ENCODE data around the gene SPNS2. TPM values are rescaled to one million over a fixed set of nuclear protein-coding genes. Genes with fewer than 3 reads are reported as not detected.

The SPNS2 gene
- total RNA-seq, 1 experiment from 2014 or later, result 0.33 TPM

DNA sequence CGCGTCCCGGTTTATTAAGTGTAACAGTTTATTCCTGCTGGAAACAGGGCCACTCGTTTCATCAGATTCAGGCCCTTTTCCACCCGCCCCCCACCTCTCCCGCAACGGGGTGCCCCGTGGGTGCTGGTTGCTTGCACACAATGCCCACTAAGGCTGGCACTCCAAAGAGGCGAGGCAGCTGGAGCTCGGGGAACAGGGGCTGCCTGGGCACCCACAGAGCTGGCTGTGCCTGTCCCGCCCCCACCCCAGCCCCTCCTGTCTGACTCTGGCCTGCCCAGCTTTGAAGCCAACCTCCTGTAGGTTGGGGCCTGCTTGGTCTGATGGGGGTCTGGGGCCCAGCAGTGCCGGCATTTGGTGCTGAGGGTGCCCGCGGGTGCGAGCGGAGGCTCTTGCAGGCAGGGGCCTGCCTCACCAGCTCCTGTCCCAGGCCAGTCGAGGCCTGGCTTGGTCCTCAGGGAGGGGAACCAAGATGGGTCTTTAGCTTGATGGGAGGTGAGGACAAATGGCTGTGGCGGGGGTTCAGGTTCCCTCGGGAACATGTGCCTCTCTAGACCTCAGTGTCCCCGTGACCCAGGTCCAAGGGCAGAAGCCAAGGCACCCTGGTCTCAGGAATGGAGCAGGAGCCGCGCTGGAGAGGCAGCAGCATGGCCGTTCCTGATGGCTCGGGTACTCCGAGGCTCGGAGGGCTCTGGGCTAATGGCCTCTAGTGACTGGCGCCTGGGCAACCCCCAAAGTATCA, 36.4 kb downstream of the SPNS2 start:
- Mint-ChIP-seq H3K4me3 (no peak overlapping the region; a peak in 1 of 5 replicates), H3K27me3 (ENCODE audit: low read depth) (peaks cover 50% of the 10 kb centered on the region), H3K27ac (no peak overlapping the region), H3K4me1 (peaks cover 19 to 20% of the 10 kb centered on the region in 2 experiments), H3K36me3 (ENCODE audit: insufficient read depth in 1 of 3, low read depth in 3 of 3) (peaks cover 4 to 30% (median 11%) of the 10 kb centered on the region in 3 experiments; a peak in 5 of 7 replicates), H3K9me3 (no peaks in the 10 kb centered on the region)
- TF ChIP-seq, protein P1, sequence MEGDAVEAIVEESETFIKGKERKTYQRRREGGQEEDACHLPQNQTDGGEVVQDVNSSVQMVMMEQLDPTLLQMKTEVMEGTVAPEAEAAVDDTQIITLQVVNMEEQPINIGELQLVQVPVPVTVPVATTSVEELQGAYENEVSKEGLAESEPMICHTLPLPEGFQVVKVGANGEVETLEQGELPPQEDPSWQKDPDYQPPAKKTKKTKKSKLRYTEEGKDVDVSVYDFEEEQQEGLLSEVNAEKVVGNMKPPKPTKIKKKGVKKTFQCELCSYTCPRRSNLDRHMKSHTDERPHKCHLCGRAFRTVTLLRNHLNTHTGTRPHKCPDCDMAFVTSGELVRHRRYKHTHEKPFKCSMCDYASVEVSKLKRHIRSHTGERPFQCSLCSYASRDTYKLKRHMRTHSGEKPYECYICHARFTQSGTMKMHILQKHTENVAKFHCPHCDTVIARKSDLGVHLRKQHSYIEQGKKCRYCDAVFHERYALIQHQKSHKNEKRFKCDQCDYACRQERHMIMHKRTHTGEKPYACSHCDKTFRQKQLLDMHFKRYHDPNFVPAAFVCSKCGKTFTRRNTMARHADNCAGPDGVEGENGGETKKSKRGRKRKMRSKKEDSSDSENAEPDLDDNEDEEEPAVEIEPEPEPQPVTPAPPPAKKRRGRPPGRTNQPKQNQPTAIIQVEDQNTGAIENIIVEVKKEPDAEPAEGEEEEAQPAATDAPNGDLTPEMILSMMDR (conservative IDR thresholded peaks at IDR 0.05), result no peak
- H4K8ac ChIP-seq (replicated peaks; ENCODE audit: insufficient read length, low read depth, low read length), result no peak overlapping the region
- no peak overlapping the region for H3K27ac ChIP-seq (ENCODE audit: insufficient read length, low read depth, low read length)
- H2BK5ac ChIP-seq (ENCODE audit: insufficient read length, low read length), result no peak overlapping the region
- H2BK15ac ChIP-seq (ENCODE audit: low read depth, low read length), result no peak overlapping the region
- H2AFZ ChIP-seq (ENCODE audit: low read length), result no peak overlapping the region
- H2BK20ac ChIP-seq (ENCODE audit: low read depth, low read length, poor library complexity, severe bottlenecking), result no peak overlapping the region
- H3K79me2 ChIP-seq (ENCODE audit: insufficient read depth, low read length), result no peaks in the 10 kb centered on the region
- H3K14ac ChIP-seq (ENCODE audit: insufficient read depth, low read length), result no peak overlapping the region
- no peaks in the 10 kb centered on the region; the same call in 1 of the 2 replicates for H3K4me1 ChIP-seq (ENCODE audit: insufficient read depth, low read length)
- H3T11ph ChIP-seq (ENCODE audit: low read length), result no peak overlapping the region
- no peaks in the 10 kb centered on the region for H3K9me3 ChIP-seq (ENCODE audit: control insufficient read depth, low read depth, low read length)
- H3K79me1 ChIP-seq (ENCODE audit: insufficient read depth, low read depth, low read length, poor library complexity, severe bottlenecking), result no peaks in the 10 kb centered on the region
- H4K91ac ChIP-seq (ENCODE audit: insufficient read length, low read depth, low read length), result no peak overlapping the region
- H3K4ac ChIP-seq (ENCODE audit: low read depth, low read length), result no peak overlapping the region
- H3K4me2 ChIP-seq (ENCODE audit: insufficient read depth, insufficient read length, low read length), result no peak overlapping the region
- no peak overlapping the region for H3K56ac ChIP-seq (ENCODE audit: insufficient read length, low read depth, low read length)
- H3K18ac ChIP-seq (ENCODE audit: insufficient read length, low read depth, low read length), result no peak overlapping the region
- no peak overlapping the region for H4K5ac ChIP-seq (ENCODE audit: insufficient read length, low read depth, low read length)
- peaks cover 4% of the 10 kb centered on the region for H4K20me1 ChIP-seq (ENCODE audit: control insufficient read depth, insufficient read depth, insufficient read length)
- WGBS (ENCODE audit: extremely low coverage, insufficient read length, low lambda C conversion rate), result no CpG with 5 or more reads among the region's 27 CpGs
- no peak overlapping the region for H2BK12ac ChIP-seq (ENCODE audit: insufficient read length, low read depth, low read length)
- H2BK120ac ChIP-seq (ENCODE audit: low read depth, low read length, poor library complexity, severe bottlenecking), result no peak overlapping the region
- no peak overlapping the region for H2AK5ac ChIP-seq (ENCODE audit: insufficient read length, low read length)
- no peak overlapping the region for H3K9ac ChIP-seq (ENCODE audit: extremely low read depth, insufficient read length, low read length)
- H3K27me3 ChIP-seq (ENCODE audit: insufficient read depth, low read length), result peaks cover 3% of the 10 kb centered on the region; the same call in 1 of the 2 replicates
- H3K23me2 ChIP-seq (ENCODE audit: insufficient read length, low read depth, low read length, poor library complexity, severe bottlenecking), result no peaks in the 10 kb centered on the region
- H3K23ac ChIP-seq (ENCODE audit: insufficient read length, low read depth, low read length), result no peak overlapping the region
- DNase-seq, result no peak
